Lower lobe of right lung (tissue), 2 donors: ENCODE results near the gene NENF. TPM values are rescaled to one million over a fixed set of nuclear protein-coding genes. Genes with fewer than 3 reads are reported as not detected.

ENCODE experiments used
- ATAC-seq, 2 donors: fragments of 200-7000 bp; cut with Tn5 transposase; one replicate each; pipeline ENCODE4 v1.9.1; 2020 to 2022; ENCODE audit warnings: mild to moderate bottlenecking in 2 of 2, moderate library complexity in 2 of 2
- DNase-seq: peaks from one replicate; pipeline ENCODE4 v3.0.0-alpha.2; 2020
- H3K27ac ChIP-seq: fragments of 200-600 bp; one replicate; pipeline ENCODE4 v1.8.0; 2022
- H3K27me3 ChIP-seq: fragments of 200-600 bp; one replicate; pipeline ENCODE4 v1.8.0; 2022; ENCODE audit warnings: low read depth
- H3K36me3 ChIP-seq: fragments of 200-600 bp; one replicate; pipeline ENCODE4 v1.8.0; 2022; ENCODE audit warnings: mild to moderate bottlenecking
- H3K4me1 ChIP-seq: fragments of 200-600 bp; one replicate; pipeline ENCODE4 v1.8.0; 2022
- H3K4me3 ChIP-seq: fragments of 200-600 bp; one replicate; pipeline ENCODE4 v1.8.0; 2022; ENCODE audit warnings: mild to moderate bottlenecking
- H3K9me3 ChIP-seq: fragments of 200-600 bp; one replicate; pipeline ENCODE4 v1.8.0; 2022
- CTCF ChIP-seq: fragments of 200-600 bp; IDR thresholded peaks from one replicate; pipeline ENCODE4 v1.8.0; 2022; ENCODE audit warnings: antibody characterized with exemption, mild to moderate bottlenecking
- intact Hi-C: fragments of 100-400 bp; cut with DNase I; formaldehyde crosslinking; loops from one replicate; pipeline ENCODE4 v1.11.0; 2022
- total RNA-seq: library from RNA; stranded (reverse); fragmentation: NEBNext Ultra II Directional; extraction: Animal tissue kit (Norgen Biotek cat#: 25700); gene quantifications from one replicate; pipeline ENCODE4 v1.2.1, GENCODE V29; 2021
- donor health status: DM: no; HTN: yes; CAD: no; lungs with severe emphysema.

NENF gene
- total RNA-seq, 1 donor from 2014 or later: 42.3 TPM

GRCh38 chr1:212397171-212397570 lies 35.5 kb upstream of the NENF start:
- Histone ChIP-seq H3K9me3 (peaks cover 17% of the 10 kb centered on the region), H3K27ac (no peak overlapping the region), H3K4me3 (no peak overlapping the region), H3K4me1 (no peaks in the 10 kb centered on the region), H3K27me3 (no peaks in the 10 kb centered on the region), H3K36me3 (no peaks in the 10 kb centered on the region)
- no peak for TF ChIP-seq CTCF
- intact Hi-C loops: no loop called here
- ATAC-seq (no peak), DNase-seq (no peak)

GRCh38 chr1:212401042-212401441 lies 31.7 kb upstream of the NENF start:
- Histone ChIP-seq H3K27me3 (no peaks in the 10 kb centered on the region), H3K4me1 (no peaks in the 10 kb centered on the region), H3K27ac (no peak overlapping the region), H3K36me3 (peaks cover 3% of the 10 kb centered on the region), H3K4me3 (no peak overlapping the region), H3K9me3 (peaks cover 13% of the 10 kb centered on the region)
- TF ChIP-seq CTCF: no peak
- DNase-seq (no peak), ATAC-seq (no peak)
- intact Hi-C loops: no loop called here

- H3K27ac ChIP-seq: no peak overlapping the region
- intact Hi-C loops: no loop called here
- peaks cover 7% of the 10 kb centered on the region for H3K36me3 ChIP-seq
- ATAC-seq: no peak
- DNase-seq: no peak
- H3K9me3 ChIP-seq: peaks cover 3% of the 10 kb centered on the region
- no peak for TF ChIP-seq CTCF
- H3K27me3 ChIP-seq: no peaks in the 10 kb centered on the region
- no peaks in the 10 kb centered on the region for H3K4me1 ChIP-seq
- no peak overlapping the region for H3K4me3 ChIP-seq
Observed at GRCh38 chr1:212401838-212402582, 30.7 kb upstream of the NENF start.

- no peaks in the 10 kb centered on the region for H3K27me3 ChIP-seq
- peaks cover 12% of the 10 kb centered on the region for H3K36me3 ChIP-seq
- ATAC-seq (no peak), DNase-seq (no peak)
- H3K4me3 ChIP-seq: no peak overlapping the region
- intact Hi-C loops: no loop called here
- no peak overlapping the region for H3K27ac ChIP-seq
- H3K4me1 ChIP-seq: no peaks in the 10 kb centered on the region
- no peak for TF ChIP-seq CTCF
- no peaks in the 10 kb centered on the region for H3K9me3 ChIP-seq
Observed at GRCh38 chr1:212402666-212403321, 29.9 kb upstream of the NENF start.

- intact Hi-C loops: no loop called here
- Histone ChIP-seq H3K27me3 (no peaks in the 10 kb centered on the region), H3K9me3 (no peaks in the 10 kb centered on the region), H3K4me3 (no peak overlapping the region), H3K4me1 (peaks cover 15% of the 10 kb centered on the region), H3K36me3 (peaks cover 36% of the 10 kb centered on the region), H3K27ac (no peak overlapping the region)
- TF ChIP-seq CTCF: no peak
- ATAC-seq (no peak), DNase-seq (no peak)
Observed at GRCh38 chr1:212410231-212410820, 22.4 kb upstream of the NENF start.
